Motor neuron (in vitro differentiated cells): ENCODE results near the gene AGTRAP. TPM values are rescaled to one million over a fixed set of nuclear protein-coding genes. Genes with fewer than 3 reads are reported as not detected.

Experiments used
- ATAC-seq, 8 experiments: fragments of 200-7000 bp; cut with Tn5 transposase; replicated peaks in 6 of 8; 2 replicates each; pipeline ENCODE4 v1.8.0; 2021; ENCODE audit warnings: mild to moderate bottlenecking in 8 of 8, moderate library complexity in 8 of 8
- H3K27ac ChIP-seq, 2 donors: fragments of 250-450 bp; sonication (Bioruptor Pico); 2 replicates each; pipeline ENCODE4 v1.9.0; 2021; ENCODE audit warnings: antibody characterized with exemption in 2 of 2, mild to moderate bottlenecking in 2 of 2, moderate library complexity in 1 of 2
- H3K4me1 ChIP-seq, 2 donors: fragments of 250-450 bp; sonication (Bioruptor Pico); replicated peaks in 1 of 2; 2 replicates each; pipeline ENCODE4 v1.6.1; 2021; ENCODE audit warnings: antibody characterized with exemption in 2 of 2, mild to moderate bottlenecking in 2 of 2, moderate library complexity in 1 of 2
- H3K4me3 ChIP-seq, 5 donors: fragments of 250-450 bp; sonication (Bioruptor Pico); 2 replicates each; pipeline ENCODE4 v1.9.0; 2021; ENCODE audit warnings: antibody characterized with exemption in 5 of 5, mild to moderate bottlenecking in 5 of 5, moderate library complexity in 4 of 5
- WGBS, 10 experiments: fragments of 450-650 bp; shearing (Covaris generic); methylation state at CpG; one replicate each; pipeline ENCODE4 v1.0.0; 2022; 5-methylcytosine and 5-hydroxymethylcytosine counted together
- in situ Hi-C, 9 experiments: fragments of 400-800 bp; cut with MboI; loops; one replicate each; pipeline ENCODE4 v1.15.0; 2021; ENCODE audit warnings: low sequenced_read_pairs in 9 of 9, low pct_unique_long_range_greater_than_20kb in 2 of 9; ENCODE audit not compliant: unreplicated experiment in 9 of 9
- total RNA-seq, 8 experiments: library from RNA; unstranded; fragments of 300-600 nt; gene quantifications; 2 replicates each; pipeline versions ENCODE4 v1.2.3 to v1.2.4, GENCODE V29; 2022

The AGTRAP gene
- total RNA-seq, 8 experiments from 2014 or later, result 12.5 to 55.9 (median 32.3) TPM

DNA sequence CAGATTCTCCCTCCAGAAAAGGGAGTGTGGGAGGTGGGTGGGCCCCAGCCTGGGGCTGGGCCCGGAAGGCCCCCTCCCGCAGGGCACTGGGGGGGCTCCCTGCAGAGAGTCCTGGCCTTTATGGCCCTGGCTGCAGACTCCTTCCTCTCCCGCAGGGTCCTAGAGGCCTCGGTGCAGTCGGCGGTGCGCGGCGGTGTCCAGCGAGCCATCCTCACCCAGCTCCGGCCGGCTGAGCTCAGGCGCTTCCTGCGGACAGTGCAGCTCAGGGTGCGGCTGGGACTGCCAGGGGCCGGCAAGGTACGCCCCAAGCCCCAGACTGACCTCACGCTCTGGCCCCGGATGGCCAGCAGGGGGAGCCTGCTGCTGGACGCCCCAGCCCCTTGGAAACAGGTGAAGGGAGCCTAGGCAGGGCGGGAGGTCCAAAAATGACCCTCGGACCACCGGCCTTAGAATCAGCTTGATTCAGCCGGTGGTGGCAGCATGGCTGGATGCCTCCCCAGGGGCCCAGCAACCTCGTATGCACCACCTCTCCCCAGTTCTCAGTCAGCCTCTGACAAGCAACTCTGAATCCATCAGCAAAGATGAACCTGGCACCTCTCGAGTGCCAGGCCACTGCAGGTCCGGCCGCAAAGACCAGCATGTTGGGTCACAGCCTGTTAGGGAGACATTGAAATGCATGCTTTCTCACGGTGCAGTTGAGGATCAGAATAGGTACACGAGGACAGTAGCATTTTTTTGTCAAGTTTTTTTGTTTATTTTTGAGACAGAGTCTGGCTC is 49.2 kb downstream of the AGTRAP start:
- ATAC-seq, result peak; percentile 49 to 85 (median 79)
- Histone ChIP-seq H3K4me3 (peak overlapping the region in 1 of 5 donors; percentile 1), H3K27ac (no peak overlapping the region), H3K4me1 (peaks cover 23 to 50% of the 10 kb centered on the region in 2 donors)
- WGBS, 10 experiments, result 0 to 62% (median 57%) methylated on average over 1 to 11 of the region's 30 CpGs; no CpG with 5 or more reads in 4 of the 10 experiments
- in situ Hi-C loops, result no loop called here

DNA sequence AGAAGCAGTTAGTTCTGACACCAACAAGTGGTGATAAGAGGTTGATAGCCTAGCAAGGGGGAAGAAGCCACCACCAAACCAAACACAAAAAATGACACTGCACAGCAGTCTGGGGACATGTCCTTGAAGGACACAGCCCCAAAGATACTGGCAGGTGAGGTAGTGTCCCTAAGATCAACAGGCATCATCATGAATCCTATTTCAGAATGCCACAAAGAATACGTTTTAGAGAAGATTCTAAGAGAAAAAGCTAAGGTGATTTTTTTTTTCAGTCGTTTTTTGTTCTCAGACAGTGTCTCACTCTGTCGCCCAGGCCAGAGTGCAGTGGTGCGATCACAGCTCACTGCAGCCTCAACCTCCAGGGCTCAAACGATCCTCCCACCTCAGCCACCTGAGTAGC is 50.2 kb downstream of the AGTRAP start:
- H3K4me1 ChIP-seq, result peaks cover 23 to 50% of the 10 kb centered on the region in 2 donors
- in situ Hi-C loops, result no loop called here
- no peak overlapping the region for H3K27ac ChIP-seq
- WGBS, 10 experiments, result 20 to 81% (median 52%) methylated on average over 2 to 5 of the region's 5 CpGs; no CpG with 5 or more reads in 2 of the 10 experiments
- no peak overlapping the region for H3K4me3 ChIP-seq
- no peak for ATAC-seq

DNA sequence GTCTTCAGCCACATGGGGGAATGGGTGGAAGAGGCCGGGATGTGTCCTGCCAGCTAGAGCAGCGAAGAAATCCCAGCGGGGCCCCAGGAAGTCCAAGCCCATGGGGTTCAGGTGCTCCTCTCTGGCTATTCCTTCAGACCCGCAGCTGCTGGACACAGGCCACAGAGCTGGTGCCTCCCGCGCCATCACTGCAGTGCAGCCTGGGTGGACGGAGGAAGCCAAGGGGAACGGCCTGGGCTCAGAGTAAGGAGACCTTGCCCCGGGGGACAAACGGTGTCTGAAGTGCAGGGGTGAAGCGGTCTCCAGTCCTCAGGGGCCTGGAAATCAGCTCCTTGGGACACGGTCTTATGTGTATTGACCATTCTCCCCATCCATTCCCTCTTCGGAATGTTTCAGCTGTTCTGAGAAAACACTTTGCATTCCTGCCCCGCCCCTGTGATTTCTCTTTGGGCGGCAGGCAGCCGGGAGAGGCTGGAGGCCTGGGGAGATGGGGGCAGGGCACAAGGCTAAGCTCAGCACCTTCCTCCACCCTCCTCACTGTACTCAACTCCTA is 51.4 kb downstream of the AGTRAP start:
- Histone ChIP-seq H3K4me1 (peaks cover 23 to 50% of the 10 kb centered on the region in 2 donors), H3K27ac (peak overlapping the region in 1 of 2 donors; percentile 31), H3K4me3 (no peak overlapping the region)
- ATAC-seq, result peak; percentile 11 to 66 (median 30)
- 0 to 80% (median 29%) methylated on average over 1 to 5 of the region's 16 CpGs; no CpG with 5 or more reads in 4 of the 10 experiments for WGBS, 10 experiments
- in situ Hi-C loops, result no loop called here

DNA sequence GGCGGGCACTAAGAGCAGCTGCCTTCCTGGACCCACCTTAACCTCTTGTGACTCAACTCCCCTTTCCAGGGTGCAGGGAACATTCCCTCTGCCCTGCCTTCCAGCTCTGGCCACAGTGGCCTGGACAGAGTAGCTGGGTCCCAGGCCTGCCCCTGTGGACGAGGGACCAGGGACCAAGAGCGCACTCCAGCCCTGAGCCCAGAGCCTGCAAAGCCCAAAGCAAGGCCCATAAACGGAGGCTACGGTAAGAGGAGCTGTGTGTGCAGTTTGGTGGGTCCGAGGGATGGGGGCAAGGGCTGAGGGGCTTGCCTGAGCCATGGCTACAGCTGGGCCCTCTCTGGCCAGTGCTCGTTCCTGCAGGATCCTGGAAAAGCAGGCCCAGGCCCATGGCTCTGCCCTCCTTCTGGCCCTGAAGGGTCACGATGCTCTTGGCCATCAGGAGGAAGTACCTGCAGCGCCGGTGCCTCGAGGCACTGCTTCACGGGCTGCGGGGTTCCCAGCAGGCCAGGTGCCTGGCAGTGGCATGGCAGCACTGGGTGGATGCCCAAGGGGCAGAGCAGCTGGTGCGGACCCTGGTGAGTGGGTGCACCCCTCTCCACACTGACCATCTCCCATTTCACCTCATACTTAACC is 52.0 kb downstream of the AGTRAP start:
- peak in 3 of 8 experiments; percentile 0 to 1 (median 0) for ATAC-seq
- Histone ChIP-seq H3K4me1 (peaks cover 23 to 50% of the 10 kb centered on the region in 2 donors), H3K4me3 (no peak overlapping the region), H3K27ac (peak overlapping the region in 1 of 2 donors; percentile 23)
- WGBS, 10 experiments, result 40 to 100% (median 91%) methylated on average over 1 to 12 of the region's 14 CpGs; no CpG with 5 or more reads in 4 of the 10 experiments
- in situ Hi-C loops, result no loop called here

DNA sequence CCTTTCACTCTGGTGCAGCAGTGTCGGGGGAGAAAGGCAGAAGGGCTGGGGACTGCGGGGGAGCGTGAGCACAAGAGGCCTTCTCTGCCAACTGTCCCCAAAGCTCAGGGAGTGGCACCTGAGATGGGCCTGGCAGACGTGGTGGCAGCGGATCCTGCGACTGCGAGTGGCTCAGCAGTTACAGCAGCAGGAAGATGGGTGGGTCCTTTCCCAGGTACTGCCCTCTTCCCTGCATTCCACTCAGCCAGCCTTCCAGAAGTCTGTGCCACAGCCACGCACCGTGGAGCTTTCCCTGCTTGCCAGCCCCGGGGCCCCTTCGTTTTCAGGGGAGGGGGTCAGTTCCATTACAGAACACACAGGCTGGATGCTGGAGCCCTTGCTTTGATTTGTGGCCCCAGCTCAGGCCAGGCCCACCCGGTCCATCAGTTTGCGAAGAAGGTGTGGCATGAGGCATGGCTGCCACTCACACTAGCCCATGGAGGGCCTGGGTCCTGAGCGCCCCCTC is 52.7 kb downstream of the AGTRAP start:
- Histone ChIP-seq H3K27ac (peak overlapping the region in 1 of 2 donors; percentile 66), H3K4me1 (peaks cover 23 to 50% of the 10 kb centered on the region in 2 donors), H3K4me3 (no peak overlapping the region)
- ATAC-seq, result peak in 1 of 8 experiments; percentile 7
- in situ Hi-C loops, result no loop called here
- WGBS, 10 experiments, result 53 to 100% (median 80%) methylated on average over 1 to 2 of the region's 14 CpGs; no CpG with 5 or more reads in 7 of the 10 experiments

DNA sequence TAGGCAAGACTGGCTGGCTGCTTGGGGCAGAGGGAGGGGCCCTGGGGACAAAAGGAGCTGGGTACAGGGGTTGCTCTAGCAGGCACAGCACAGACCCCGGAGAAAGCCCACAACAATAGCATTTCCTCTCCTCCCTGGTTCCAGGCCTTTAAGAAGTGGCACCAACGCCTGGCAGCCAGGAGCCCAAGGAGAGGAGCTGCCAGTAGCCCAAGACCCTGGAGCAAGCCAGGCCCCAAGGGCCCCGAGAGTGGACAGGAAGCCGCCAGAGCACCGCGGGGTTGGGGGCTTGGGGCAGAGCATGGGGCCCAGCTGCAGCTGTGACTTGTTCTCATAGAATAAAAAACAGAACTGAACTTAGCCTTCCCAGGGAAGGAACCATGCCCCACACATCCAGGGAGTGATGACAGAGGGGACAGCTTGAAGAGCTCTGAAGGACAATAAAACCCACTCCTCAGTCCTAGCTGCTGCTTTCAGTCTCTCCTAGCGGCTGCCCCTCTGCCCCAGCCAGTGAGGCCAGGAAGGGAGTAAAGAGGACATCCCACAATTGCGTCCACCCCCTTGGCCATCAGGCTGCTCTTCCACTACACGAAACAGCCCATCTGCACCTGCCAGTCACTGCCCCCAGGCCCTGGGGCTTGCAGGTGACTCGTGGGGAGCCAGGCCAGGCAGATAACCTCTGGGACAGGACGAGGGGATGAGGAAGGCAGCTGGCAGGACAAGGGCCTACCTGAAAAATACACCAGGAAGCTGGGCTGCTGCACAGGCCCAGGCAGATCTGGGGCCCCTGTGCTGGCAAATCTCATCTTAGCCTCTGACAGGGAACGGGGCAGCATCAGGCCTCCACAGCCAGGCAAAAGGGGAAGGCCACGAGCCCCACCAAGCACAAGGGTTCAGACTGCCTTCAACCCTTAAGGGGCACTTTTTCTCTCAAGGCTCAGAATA is 53.5 kb downstream of the AGTRAP start:
- peak in 2 of 8 experiments; percentile 0 to 1 for ATAC-seq
- peak overlapping the region in 1 of 2 donors; percentile 66 for H3K27ac ChIP-seq
- 43 to 100% (median 70%) methylated on average over 1 to 3 of the region's 13 CpGs; no CpG with 5 or more reads in 5 of the 10 experiments for WGBS, 10 experiments

DNA sequence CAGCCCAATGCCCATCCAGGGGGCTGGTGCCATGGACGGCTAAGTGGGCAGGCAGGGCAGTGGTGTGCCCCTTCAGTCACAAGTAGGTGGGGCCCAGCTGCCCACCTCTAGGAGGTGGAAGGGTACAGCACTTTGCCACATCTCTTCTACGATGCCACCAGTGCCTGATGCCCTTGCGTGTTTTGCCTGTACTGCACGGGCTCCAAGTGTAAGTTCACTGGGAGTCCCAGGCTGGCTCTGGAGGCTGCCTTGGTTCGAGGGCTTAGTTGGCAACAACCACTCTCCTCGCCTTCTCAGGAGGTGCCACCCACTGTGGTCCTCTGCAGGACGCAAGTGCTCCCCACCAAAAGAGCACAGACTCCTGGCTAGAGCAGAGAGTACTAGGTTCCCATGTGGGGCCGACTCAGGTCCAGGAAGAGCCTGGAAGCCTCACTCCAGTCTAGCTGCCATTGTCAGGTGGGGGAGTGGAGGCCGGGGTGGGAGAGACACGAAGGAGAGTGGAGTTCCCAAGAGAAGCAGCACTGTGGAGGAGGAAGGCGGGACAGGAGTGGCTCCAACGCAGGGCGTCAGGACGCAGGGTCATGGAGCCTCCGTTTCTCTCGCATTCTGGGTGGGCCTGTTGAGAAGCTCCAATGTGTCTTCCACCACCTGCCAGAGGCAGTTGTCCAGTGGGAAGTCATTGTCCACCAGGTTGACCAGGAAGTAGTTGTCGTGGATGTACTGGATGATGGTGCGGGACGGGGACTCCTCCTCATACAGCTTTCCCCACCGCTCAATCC is 54.4 kb downstream of the AGTRAP start:
- H3K4me1 ChIP-seq, result peaks cover 17 to 37% of the 10 kb centered on the region in 2 donors
- peak overlapping the region in 1 of 2 donors; percentile 66 for H3K27ac ChIP-seq
- H3K4me3 ChIP-seq, result no peak overlapping the region
- ATAC-seq, result peak in 3 of 8 experiments; percentile 1 to 3 (median 2)
- 51 to 100% (median 83%) methylated on average over 1 to 14 of the region's 20 CpGs; no CpG with 5 or more reads in 3 of the 10 experiments for WGBS, 10 experiments
- in situ Hi-C loops, result no loop called here

More for the DNA sequence above, 53.5 kb downstream of the AGTRAP start:
- in situ Hi-C loops, result no loop called here
- H3K4me3 ChIP-seq, result no peak overlapping the region
- H3K4me1 ChIP-seq, result peaks cover 23 to 46% of the 10 kb centered on the region in 2 donors

DNA sequence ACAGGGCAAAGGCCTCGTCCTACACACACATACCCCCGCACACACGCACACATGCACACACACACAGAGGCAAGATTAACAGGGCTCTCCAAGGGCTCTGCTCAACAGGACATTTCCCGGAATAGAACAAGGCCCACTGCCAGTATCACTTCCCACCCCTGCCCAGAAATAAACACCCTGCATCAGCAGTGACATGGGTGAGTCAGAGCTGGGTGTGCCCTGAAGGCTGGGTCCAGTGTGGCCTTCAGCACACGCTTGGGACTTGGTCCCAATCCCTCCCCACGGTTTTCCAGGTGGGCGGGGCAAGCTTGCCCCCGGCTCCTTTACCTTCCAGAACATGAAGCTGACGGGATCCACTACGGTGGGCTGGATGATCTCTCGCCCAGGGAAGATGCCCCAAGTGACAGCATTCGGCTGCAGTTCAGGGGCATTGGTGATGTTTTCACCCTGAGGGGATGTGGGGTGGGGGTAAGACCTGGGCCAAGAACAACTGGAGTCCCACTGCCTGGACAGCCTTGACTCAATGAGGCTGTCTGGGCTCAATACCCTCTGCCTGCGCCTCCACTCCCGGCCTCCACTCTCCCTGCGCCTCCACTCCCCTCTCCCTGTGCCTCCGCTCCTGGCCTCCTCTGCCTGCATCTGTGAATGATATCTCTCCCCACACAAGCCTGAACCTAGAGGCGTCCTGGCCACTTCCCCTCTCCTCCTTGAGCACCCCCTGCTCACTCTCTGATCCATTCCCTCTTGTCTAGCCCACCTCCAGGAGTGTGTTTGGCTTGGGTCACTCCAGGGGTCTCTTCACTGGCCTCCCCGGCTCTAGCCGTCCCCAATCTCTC is 55.2 kb downstream of the AGTRAP start:
- ATAC-seq, result peak; percentile 40 to 81 (median 66)
- peaks cover 17 to 37% of the 10 kb centered on the region in 2 donors for H3K4me1 ChIP-seq
- no peak overlapping the region for H3K27ac ChIP-seq
- no peak overlapping the region for H3K4me3 ChIP-seq
- 0 to 96% (median 78%) methylated on average over 1 to 11 of the region's 19 CpGs; no CpG with 5 or more reads in 2 of the 10 experiments for WGBS, 10 experiments
- in situ Hi-C loops, result no loop called here

DNA sequence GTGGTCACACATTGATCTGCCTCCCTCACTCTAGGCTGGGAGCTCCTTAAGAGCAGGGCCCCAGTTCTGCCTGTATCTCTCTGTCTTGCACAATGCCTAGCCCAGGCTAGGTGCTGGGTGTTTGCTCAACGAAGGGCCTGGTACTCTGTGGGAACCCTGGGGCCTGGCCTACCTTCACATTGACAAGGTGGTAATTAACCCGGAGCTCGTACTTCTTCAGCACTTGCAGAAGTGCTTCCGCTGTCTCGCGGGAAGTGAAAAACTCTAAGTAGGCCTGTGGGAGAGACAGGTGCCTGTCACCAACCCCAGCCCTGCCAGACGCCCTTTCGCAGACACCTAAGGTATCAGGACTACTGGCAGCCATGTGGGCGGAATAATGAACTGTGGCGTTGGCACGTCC is 56.2 kb downstream of the AGTRAP start:
- Histone ChIP-seq H3K27ac (no peak overlapping the region), H3K4me3 (no peak overlapping the region), H3K4me1 (peaks cover 14 to 29% of the 10 kb centered on the region in 2 donors)
- no peak for ATAC-seq
- WGBS, 10 experiments, result 83 to 98% (median 92%) methylated on average over 1 to 8 of the region's 11 CpGs; no CpG with 5 or more reads in 4 of the 10 experiments
- in situ Hi-C loops, result no loop called here

DNA sequence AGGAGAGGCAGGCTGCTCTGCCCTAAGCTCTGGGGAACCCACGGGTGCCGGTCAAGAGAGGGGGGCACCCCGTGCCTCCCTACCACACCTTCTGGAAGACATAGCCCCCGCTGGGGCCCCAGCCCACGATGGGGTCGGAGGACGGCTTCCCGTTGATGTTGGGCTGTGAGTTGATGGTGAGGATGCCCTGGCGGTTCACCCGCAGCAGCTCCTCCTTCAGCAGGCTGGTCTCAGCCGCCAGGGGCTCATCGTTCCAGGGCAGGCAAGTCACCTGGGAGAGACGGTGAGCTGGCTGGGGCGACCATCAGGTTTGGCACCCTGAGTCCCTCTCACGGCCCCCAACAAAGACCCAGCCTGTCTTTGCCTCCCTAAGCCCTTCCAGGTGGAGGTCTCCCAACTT is 57.9 kb downstream of the AGTRAP start:
- H3K4me3 ChIP-seq, result no peak overlapping the region
- WGBS, 10 experiments, result 76 to 100% (median 98%) methylated on average over 1 to 8 of the region's 15 CpGs; no CpG with 5 or more reads in 6 of the 10 experiments
- in situ Hi-C loops, result no loop called here
- no peak for ATAC-seq
- peaks cover 5 to 12% of the 10 kb centered on the region in 2 donors for H3K4me1 ChIP-seq
- no peak overlapping the region for H3K27ac ChIP-seq
